K562 (cell line): ENCODE measurements around the gene MED28. TPM values are rescaled to one million over a fixed set of nuclear protein-coding genes. Genes with fewer than 3 reads are reported as not detected.
A peak's percentile ranks its signal among the peaks of the same experiment; 100 is the strongest.

ENCODE experiments used
- CEBPG ChIP-seq, 3 experiments: fragments of 200-800 bp in 1 of 3; sonication (Bioruptor generic) in 1 of 3; sonication (generic) in 1 of 3; formaldehyde crosslinking in 1 of 3; IDR thresholded peaks in 2 of 3; conservative IDR thresholded peaks in 1 of 3; 2 replicates each; pipeline versions ENCODE4 v1.6.1 to v1.8.0; 2016 to 2022; ENCODE audit warnings: missing compliant biosample characterization in 2 of 3, missing genetic modification characterization in 2 of 3, mild to moderate bottlenecking in 1 of 3, missing genetic modification reagents in 1 of 3
- DMBX1 ChIP-seq: fragments of 250-450 bp; sonication (Bioruptor Pico); IDR thresholded peaks from 2 replicates; pipeline ENCODE4 v1.8.0; 2022; ENCODE audit warnings: inconsistent platforms, mild to moderate bottlenecking, moderate library complexity, borderline replicate concordance
- KLF13 ChIP-seq: fragments of 450-650 bp; IDR thresholded peaks from 2 replicates; pipeline ENCODE4 v1.6.1; 2016; ENCODE audit warnings: missing genetic modification characterization, low read depth, mild to moderate bottlenecking, missing compliant biosample characterization, moderate library complexity, borderline replicate concordance
- MEF2A ChIP-seq: IDR thresholded peaks from 2 replicates; pipeline ENCODE4 v1.6.1; 2011; ENCODE audit warnings: low read depth, mild to moderate bottlenecking, low read length, moderate library complexity; ENCODE audit not compliant: control insufficient read depth
- MXD1 ChIP-seq: fragments of 250-450 bp; sonication (Bioruptor Pico); IDR thresholded peaks from 2 replicates; pipeline ENCODE4 v1.8.0; 2021; ENCODE audit warnings: borderline replicate concordance, mild to moderate bottlenecking, moderate library complexity; ENCODE audit not compliant: poor library complexity, severe bottlenecking
- MYC ChIP-seq, 2 experiments: fragments of 250-450 bp in 1 of 2; sonication (Bioruptor Pico) in 1 of 2; IDR thresholded peaks; 2 replicates each; pipeline versions ENCODE4 v1.5.1 to v1.6.1; 2012 to 2021; ENCODE audit warnings: low read depth in 2 of 2, borderline replicate concordance in 1 of 2, improper control_type of control experiment in 1 of 2, low read length in 1 of 2, mild to moderate bottlenecking in 1 of 2, moderate library complexity in 1 of 2
- POLR2G ChIP-seq: fragments of 200-400 bp; formaldehyde crosslinking; IDR thresholded peaks from 2 replicates; pipeline ENCODE4 v1.6.1; 2017; ENCODE audit warnings: low read depth, mild to moderate bottlenecking, antibody characterized with exemption, low read length, moderate library complexity
- RBBP5 ChIP-seq: fragments of 200-600 bp; sonication (generic); IDR thresholded peaks from 2 replicates; pipeline ENCODE4 v1.6.1; 2012; ENCODE audit warnings: borderline replicate concordance, mild to moderate bottlenecking, low read length, control low read depth, inconsistent platforms; ENCODE audit not compliant: insufficient read depth, poor library complexity, severe bottlenecking
- RREB1 ChIP-seq: fragments of 250-450 bp; sonication (Bioruptor Pico); IDR thresholded peaks from 2 replicates; pipeline ENCODE4 v1.4.0; 2020
- SMAD4 ChIP-seq: fragments of 250-450 bp; sonication (Bioruptor Pico); conservative IDR thresholded peaks from 2 replicates; pipeline ENCODE4 v1.8.0; 2021; ENCODE audit warnings: inconsistent platforms, mild to moderate bottlenecking, moderate library complexity
- TFAP4 ChIP-seq: sonication (generic); formaldehyde crosslinking; IDR thresholded peaks from 2 replicates; pipeline ENCODE4 v1.8.0; 2022; ENCODE audit warnings: missing genetic modification reagents, mild to moderate bottlenecking, moderate library complexity, borderline replicate concordance
- U2AF1 ChIP-seq: fragments of 200-400 bp; formaldehyde crosslinking; optimal IDR thresholded peaks from 2 replicates; pipeline ENCODE3; 2017; ENCODE audit warnings: mild to moderate bottlenecking, low read depth, low read length, moderate library complexity
- ZBTB2 ChIP-seq: fragments of 450-650 bp; IDR thresholded peaks from 2 replicates; pipeline ENCODE4 v1.6.1; 2016; ENCODE audit warnings: antibody characterized with exemption
- ZNF507 ChIP-seq: conservative IDR thresholded peaks from 2 replicates; pipeline ENCODE4 v1.6.1; 2017; ENCODE audit warnings: missing genetic modification characterization, missing compliant biosample characterization
- ZNF695 ChIP-seq: fragments of 450-650 bp; formaldehyde crosslinking; IDR thresholded peaks from 2 replicates; pipeline ENCODE4 v1.4.0; 2020; ENCODE audit warnings: mild to moderate bottlenecking, moderate library complexity
- ZNF707 ChIP-seq: fragments of 250-450 bp; sonication (Bioruptor Pico); conservative IDR thresholded peaks from 2 replicates; pipeline ENCODE4 v1.8.0; 2022; ENCODE audit warnings: inconsistent platforms, mild to moderate bottlenecking, moderate library complexity
- polyA plus RNA-seq, 8 experiments: library from polyadenylated mRNA; depleted of rRNA in 4 of 8; stranded (reverse) in 5 of 8; unstranded in 3 of 8; fragments of >200 nt; fragmentation: Nextera tagmentation in 2 of 8; fragmentation: Illumina TruSeq in 1 of 8; extraction: Ambion mirVana in 2 of 8; extraction: Trizol in 1 of 8; gene quantifications; 2 replicates each; pipeline versions ENCODE4 v1.2.1 to v1.2.3, GENCODE V29; 2011 to 2014; ENCODE audit warnings: inconsistent platforms in 1 of 8, missing spikeins in 1 of 8
- total RNA-seq, 7 experiments: library from RNA; depleted of rRNA in 6 of 7; stranded (reverse); fragments of >200 nt in 6 of 7; fragmentation: Illumina TruSeq in 2 of 7; extraction: Trizol in 2 of 7; gene quantifications; 2 replicates each; pipeline versions ENCODE4 v1.2.1 to v1.2.3, GENCODE V29; 2011 to 2021; ENCODE audit warnings: low replicate concordance in 1 of 7

The MED28 gene
- total and polyA plus RNA-seq, 9 of the 15 experiments (the other 6 are each of a cell fraction or from before 2014, with no cell fraction given): 15.5 to 93.8 (median 50.5) TPM

GRCh38 chr4:17577665-17578481 lies 36.6 kb upstream of the MED28 start (continued):
- TF ChIP-seq ZBTB2 (no peak), POLR2G (peak; percentile 10; the same call in 1 of the 2 replicates), MYC (IDR thresholded peaks at IDR 0.05; ENCODE audit: low read depth, low read length) (no peak; the same call in 1 of the 2 replicates), MYC (CRISPR knock-in tag; IDR thresholded peaks at IDR 0.05; ENCODE audit: borderline replicate concordance, low read depth) (peak; percentile 66; the same call in 1 of the 2 replicates), U2AF1 (no peak), ZNF695 (CRISPR knock-in tag) (no peak), ZNF507 (tag) (no peak), MEF2A (no peak), DMBX1 (CRISPR knock-in tag) (no peak), TFAP4 (CRISPR knock-in tag) (no peak), RBBP5 (peak; percentile 67), RREB1 (CRISPR knock-in tag) (no peak), CEBPG (CRISPR knock-in tag; IDR thresholded peaks at IDR 0.05) (no peak), CEBPG (tag; conservative IDR thresholded peaks at IDR 0.05 in 1 of 2, IDR thresholded peaks at IDR 0.05 in 1 of 2) (no peak), ZNF707 (CRISPR knock-in tag) (no peak), SMAD4 (CRISPR knock-in tag) (no peak), KLF13 (no peak), MXD1 (CRISPR knock-in tag) (no peak)
